ENCODE measurements around the gene SLCO1C1. TPM values are rescaled to one million over a fixed set of nuclear protein-coding genes. Genes with fewer than 3 reads are reported as not detected.

SLCO1C1 gene, protein sequence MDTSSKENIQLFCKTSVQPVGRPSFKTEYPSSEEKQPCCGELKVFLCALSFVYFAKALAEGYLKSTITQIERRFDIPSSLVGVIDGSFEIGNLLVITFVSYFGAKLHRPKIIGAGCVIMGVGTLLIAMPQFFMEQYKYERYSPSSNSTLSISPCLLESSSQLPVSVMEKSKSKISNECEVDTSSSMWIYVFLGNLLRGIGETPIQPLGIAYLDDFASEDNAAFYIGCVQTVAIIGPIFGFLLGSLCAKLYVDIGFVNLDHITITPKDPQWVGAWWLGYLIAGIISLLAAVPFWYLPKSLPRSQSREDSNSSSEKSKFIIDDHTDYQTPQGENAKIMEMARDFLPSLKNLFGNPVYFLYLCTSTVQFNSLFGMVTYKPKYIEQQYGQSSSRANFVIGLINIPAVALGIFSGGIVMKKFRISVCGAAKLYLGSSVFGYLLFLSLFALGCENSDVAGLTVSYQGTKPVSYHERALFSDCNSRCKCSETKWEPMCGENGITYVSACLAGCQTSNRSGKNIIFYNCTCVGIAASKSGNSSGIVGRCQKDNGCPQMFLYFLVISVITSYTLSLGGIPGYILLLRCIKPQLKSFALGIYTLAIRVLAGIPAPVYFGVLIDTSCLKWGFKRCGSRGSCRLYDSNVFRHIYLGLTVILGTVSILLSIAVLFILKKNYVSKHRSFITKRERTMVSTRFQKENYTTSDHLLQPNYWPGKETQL
- total RNA-seq, result 0.36 TPM in 1 of 2 replicates, not detected in the other

DNA sequence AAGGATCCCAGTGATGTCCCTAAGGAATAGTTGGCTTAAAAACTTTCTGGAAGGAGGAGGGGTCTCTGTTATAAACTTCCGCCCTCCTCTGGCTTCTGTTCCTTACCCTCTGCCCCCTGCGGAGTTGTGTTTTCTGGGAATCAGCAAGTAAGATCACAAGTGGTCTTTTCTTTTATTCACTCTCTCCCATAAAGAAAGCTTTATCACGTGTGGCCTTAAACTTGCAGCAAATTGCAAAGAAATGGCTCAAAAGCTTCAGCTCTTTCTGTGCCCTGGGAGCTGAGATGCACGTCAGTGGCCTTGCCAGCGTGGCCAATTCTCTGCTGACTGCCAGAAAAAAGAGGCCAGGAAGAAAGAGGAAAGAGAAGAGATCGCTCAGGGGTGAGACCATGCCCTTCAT lies at the start of gene SLCO1C1:
SLCO1C1 (plus strand) TSS at position 101 of the 400 bp plus-strand sequence. CDS start 4,245 bp downstream, outside the sequence.
- Histone ChIP-seq H3K36me3 (ENCODE audit: insufficient read depth, low read length) (no peaks in the 10 kb centered on the region), H3K4me2 (ENCODE audit: insufficient read depth, low read length) (peak within 1 kb of the TSS; percentile 43), H3K79me2 (ENCODE audit: insufficient read depth, low read length) (no peaks in the 10 kb centered on the region), H3K27ac (ENCODE audit: low read depth, low read length) (no peak within 1 kb of the TSS), H3K4me1 (ENCODE audit: insufficient read depth, low read length) (no peaks in the 10 kb centered on the region), H2AFZ (ENCODE audit: low read length) (peak within 1 kb of the TSS; percentile 56), H3K4me3 (ENCODE audit: insufficient read depth, low read length) (peak within 1 kb of the TSS; percentile 14), H3K9me3 (ENCODE audit: low read depth, low read length) (no peaks in the 10 kb centered on the region), H3K27me3 (ENCODE audit: insufficient read depth, low read length) (no peaks in the 10 kb centered on the region), H4K20me1 (ENCODE audit: insufficient read depth, low read length) (no peaks in the 10 kb centered on the region)
- no peak for TF ChIP-seq CTCF (IDR thresholded peaks at IDR 0.05; ENCODE audit: extremely low read depth, low read depth, low read length)
- DNase-seq (ENCODE audit: insufficient read length, low spot score, missing footprints), result no peak

DNA sequence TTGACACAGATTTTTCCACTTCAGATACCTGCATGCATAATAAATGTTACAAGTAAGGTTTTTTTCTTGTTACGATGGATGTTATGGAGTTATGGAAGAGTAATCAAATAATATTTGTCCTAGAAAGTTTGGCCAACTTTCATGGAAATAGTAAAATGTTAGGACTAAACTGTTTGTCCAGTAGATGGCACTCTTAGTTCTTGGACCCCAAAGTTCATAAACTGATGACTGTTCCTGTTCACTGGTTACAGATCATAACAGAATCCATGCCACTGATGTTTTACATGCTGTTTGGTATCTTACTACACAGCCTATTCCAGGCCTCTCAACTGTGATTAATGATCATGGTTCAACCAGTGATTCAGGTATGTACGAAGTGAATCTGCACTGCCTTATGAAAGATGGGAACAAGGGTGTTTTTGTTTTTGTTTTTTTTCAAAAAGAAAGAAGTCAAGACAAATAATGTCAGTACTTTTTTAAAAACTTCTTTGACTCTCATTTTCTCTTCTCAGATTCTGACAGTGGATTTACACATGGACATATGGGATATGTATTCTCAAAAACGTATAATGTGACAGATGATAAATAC lies 48.8 kb upstream of the SLCO1C1 start:
- no peak overlapping the region for H3K4me2 ChIP-seq (ENCODE audit: insufficient read depth, low read length)
- peak; percentile 50 for DNase-seq (ENCODE audit: insufficient read length, low spot score, missing footprints)
- no peaks in the 10 kb centered on the region for H3K27me3 ChIP-seq (ENCODE audit: insufficient read depth, low read length)
- no peaks in the 10 kb centered on the region for H3K9me3 ChIP-seq (ENCODE audit: low read depth, low read length)
- H2AFZ ChIP-seq (ENCODE audit: low read length), result no peak overlapping the region
- no peak overlapping the region for H3K4me3 ChIP-seq (ENCODE audit: insufficient read depth, low read length)
- TF ChIP-seq CTCF (IDR thresholded peaks at IDR 0.05; ENCODE audit: extremely low read depth, low read depth, low read length), result peak; percentile 73
- no peaks in the 10 kb centered on the region for H4K20me1 ChIP-seq (ENCODE audit: insufficient read depth, low read length)
- H3K27ac ChIP-seq (ENCODE audit: low read depth, low read length), result peak overlapping the region; percentile 44
- peaks cover 6% of the 10 kb centered on the region for H3K36me3 ChIP-seq (ENCODE audit: insufficient read depth, low read length)
- no peaks in the 10 kb centered on the region for H3K79me2 ChIP-seq (ENCODE audit: insufficient read depth, low read length)
- H3K4me1 ChIP-seq (ENCODE audit: insufficient read depth, low read length), result no peaks in the 10 kb centered on the region

DNA sequence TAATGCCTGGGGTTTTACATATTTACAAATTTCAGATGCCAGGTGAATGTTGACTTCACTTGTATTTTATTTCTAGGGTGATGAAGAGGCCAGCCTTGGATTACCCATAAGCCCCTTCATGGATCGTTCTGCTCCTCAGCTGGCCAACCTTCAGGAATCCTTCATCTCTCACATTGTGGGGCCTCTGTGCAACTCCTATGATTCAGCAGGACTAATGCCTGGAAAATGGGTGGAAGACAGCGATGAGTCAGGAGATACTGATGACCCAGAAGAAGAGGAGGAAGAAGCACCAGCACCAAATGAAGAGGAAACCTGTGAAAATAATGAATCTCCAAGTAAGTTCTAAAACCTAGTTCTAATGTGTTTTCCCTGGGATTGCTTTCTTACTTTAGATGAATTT lies 41.3 kb upstream of the SLCO1C1 start:
- H3K27me3 ChIP-seq (ENCODE audit: insufficient read depth, low read length), result no peaks in the 10 kb centered on the region
- H4K20me1 ChIP-seq (ENCODE audit: insufficient read depth, low read length), result no peaks in the 10 kb centered on the region
- no peaks in the 10 kb centered on the region for H3K9me3 ChIP-seq (ENCODE audit: low read depth, low read length)
- no peak overlapping the region for H3K27ac ChIP-seq (ENCODE audit: low read depth, low read length)
- peak; percentile 78 for DNase-seq (ENCODE audit: insufficient read length, low spot score, missing footprints)
- H3K36me3 ChIP-seq (ENCODE audit: insufficient read depth, low read length), result peaks cover 10% of the 10 kb centered on the region
- H3K4me3 ChIP-seq (ENCODE audit: insufficient read depth, low read length), result no peak overlapping the region
- H2AFZ ChIP-seq (ENCODE audit: low read length), result no peak overlapping the region
- no peak for TF ChIP-seq CTCF (IDR thresholded peaks at IDR 0.05; ENCODE audit: extremely low read depth, low read depth, low read length)
- no peak overlapping the region for H3K4me2 ChIP-seq (ENCODE audit: insufficient read depth, low read length)
- no peaks in the 10 kb centered on the region for H3K4me1 ChIP-seq (ENCODE audit: insufficient read depth, low read length)
- H3K79me2 ChIP-seq (ENCODE audit: insufficient read depth, low read length), result no peaks in the 10 kb centered on the region

- Histone ChIP-seq H3K4me1 (ENCODE audit: insufficient read depth, low read length) (no peaks in the 10 kb centered on the region), H4K20me1 (ENCODE audit: insufficient read depth, low read length) (no peaks in the 10 kb centered on the region), H3K4me3 (ENCODE audit: insufficient read depth, low read length) (no peak overlapping the region), H3K9me3 (ENCODE audit: low read depth, low read length) (no peaks in the 10 kb centered on the region), H3K79me2 (ENCODE audit: insufficient read depth, low read length) (no peaks in the 10 kb centered on the region), H3K27ac (ENCODE audit: low read depth, low read length) (no peak overlapping the region), H3K36me3 (ENCODE audit: insufficient read depth, low read length) (peaks cover 7% of the 10 kb centered on the region), H3K27me3 (ENCODE audit: insufficient read depth, low read length) (no peaks in the 10 kb centered on the region), H2AFZ (ENCODE audit: low read length) (no peak overlapping the region), H3K4me2 (ENCODE audit: insufficient read depth, low read length) (no peak overlapping the region)
- DNase-seq (ENCODE audit: insufficient read length, low spot score, missing footprints), result no peak
- TF ChIP-seq CTCF (IDR thresholded peaks at IDR 0.05; ENCODE audit: extremely low read depth, low read depth, low read length), result no peak
Measured at GRCh38 chr12:20656600-20656999, 38.5 kb upstream of the SLCO1C1 start.

Data from osteoblast (primary cell).